HG02970 (cell line): ENCODE data around the gene RRP9.
"Not testable (repeated sequence)": the region's sequence is repeated elsewhere in the genome, so short reads cannot be mapped to it uniquely, and the experiment has no call there.

Source experiments
- ATAC-seq: cut with Tn5 transposase; IDR thresholded peaks from one replicate; pipeline ENCODE4 v1.9.1; 2021; ENCODE audit warnings: mild to moderate bottlenecking, moderate library complexity, moderate number of reproducible peaks; ENCODE audit not compliant: unreplicated experiment, low FRiP score

The RRP9 gene

GRCh38 chr3:51942603-51943450 lies 1.1 kb upstream of the RRP9 start:
- no peak for ATAC-seq

GRCh38 chr3:51941463-51941797 lies 274 bp downstream of the RRP9 start:
- no peak for ATAC-seq

- no peak for ATAC-seq
These were observed 849 bp downstream of the RRP9 start for GRCh38 chr3:51940648-51941462.

- no peak for ATAC-seq
These were observed 2.8 kb downstream of the RRP9 start for GRCh38 chr3:51938780-51939425.

GRCh38 chr3:51937611-51938450 lies 3.9 kb downstream of the RRP9 start:
- no peak for ATAC-seq

- no peak for ATAC-seq
These were observed 4.7 kb downstream of the RRP9 start for GRCh38 chr3:51937014-51937413.

- no peak for ATAC-seq
These were observed 5.6 kb downstream of the RRP9 start for GRCh38 chr3:51935886-51936755.

GRCh38 chr3:51934991-51935885 lies 6.5 kb downstream of the RRP9 start:
- ATAC-seq = no peak

GRCh38 chr3:51934139-51934850 lies 7.4 kb downstream of the RRP9 start:
- ATAC-seq = no peak

- ATAC-seq = no peak
These were observed 8.1 kb downstream of the RRP9 start for GRCh38 chr3:51933471-51934138.

GRCh38 chr3:51932471-51933370 lies 9.0 kb downstream of the RRP9 start:
- ATAC-seq = no peak

- ATAC-seq = no peak
These were observed 9.9 kb downstream of the RRP9 start for GRCh38 chr3:51931756-51932155.

GRCh38 chr3:51930439-51930838 lies 11.3 kb downstream of the RRP9 start:
- ATAC-seq = no peak

- ATAC-seq = no peak
These were observed 12.2 kb downstream of the RRP9 start for GRCh38 chr3:51929420-51930003.

- not testable (repeated sequence) for ATAC-seq
These were observed 12.7 kb downstream of the RRP9 start for GRCh38 chr3:51928981-51929380.

GRCh38 chr3:51928438-51928837 lies 13.3 kb downstream of the RRP9 start:
- no peak for ATAC-seq
